Uterus (tissue), 2 donors: Measurements from ENCODE around the gene ATP6V0E1.

Source experiments
- CTCF ChIP-seq, 4 experiments: fragments of 200-600 bp in 2 of 4; fragments of 450-650 bp in 2 of 4; sonication (generic) in 2 of 4; IDR thresholded peaks; one replicate each; pipeline ENCODE4 v1.5.1; 2016 to 2019; ENCODE audit warnings: antibody characterized with exemption in 4 of 4, mild to moderate bottlenecking in 2 of 4, moderate library complexity in 1 of 4
- POLR2A ChIP-seq, 2 donors: fragments of 450-650 bp; IDR thresholded peaks; one replicate each; pipeline ENCODE4 v1.6.1; 2016; ENCODE audit warnings: antibody characterized with exemption in 2 of 2, mild to moderate bottlenecking in 1 of 2, moderate library complexity in 1 of 2

- TF ChIP-seq CTCF (IDR thresholded peaks at IDR 0.05) (no peak), POLR2A (IDR thresholded peaks at IDR 0.05) (no peak)
These were observed 33.1 kb downstream of the ATP6V0E1 start for GRCh38 chr5:173016598-173017046.
